HG03469 (cell line): ENCODE data around the gene MAEA.

Source experiments
- ATAC-seq: cut with Tn5 transposase; IDR thresholded peaks from one replicate; pipeline ENCODE4 v1.9.1; 2021; ENCODE audit warnings: mild to moderate bottlenecking, moderate library complexity, moderate number of reproducible peaks; ENCODE audit not compliant: unreplicated experiment

The MAEA gene

DNA sequence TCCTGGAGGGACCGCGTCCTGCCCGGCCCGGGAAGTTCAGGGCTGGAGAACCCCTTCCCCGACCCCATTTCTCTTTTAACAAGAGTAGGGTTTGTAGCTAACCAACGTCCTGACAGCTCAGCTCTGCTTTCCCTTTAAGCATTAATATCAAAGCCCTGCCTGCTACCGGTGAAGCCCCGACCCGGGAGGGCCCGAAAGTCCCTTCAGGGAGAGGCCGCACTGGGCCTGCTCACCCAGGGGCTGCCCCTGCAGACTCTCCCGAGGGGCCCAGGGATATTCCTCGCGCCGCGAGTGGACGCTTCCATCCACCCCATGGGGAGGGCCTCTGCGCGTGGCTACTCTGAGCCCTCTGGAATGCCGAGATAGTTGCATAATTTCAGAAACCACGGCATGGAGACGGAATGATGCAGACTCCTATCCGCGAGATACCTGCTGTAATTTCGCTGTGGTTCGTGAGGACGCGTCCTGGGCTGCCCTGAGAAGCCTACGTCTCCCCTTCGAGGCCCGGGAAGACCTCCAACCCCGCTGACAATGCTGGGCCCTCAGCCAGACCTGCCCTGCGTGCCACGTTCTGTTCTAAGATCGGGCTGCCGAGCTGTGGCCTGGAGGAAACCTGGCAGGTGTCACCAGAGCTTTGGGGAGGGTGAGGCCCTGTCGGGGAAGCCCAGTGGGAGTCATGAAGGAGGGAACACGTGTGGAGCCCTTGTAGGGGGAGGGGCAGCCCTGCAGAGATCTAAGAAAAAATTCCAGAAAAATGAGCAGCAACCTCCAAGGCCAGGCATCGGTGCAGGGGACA, 39.8 kb upstream of the MAEA start:
- ATAC-seq: no peak

GRCh38 chr4:1250527-1250812, 39.2 kb upstream of the MAEA start:
- no peak for ATAC-seq

DNA sequence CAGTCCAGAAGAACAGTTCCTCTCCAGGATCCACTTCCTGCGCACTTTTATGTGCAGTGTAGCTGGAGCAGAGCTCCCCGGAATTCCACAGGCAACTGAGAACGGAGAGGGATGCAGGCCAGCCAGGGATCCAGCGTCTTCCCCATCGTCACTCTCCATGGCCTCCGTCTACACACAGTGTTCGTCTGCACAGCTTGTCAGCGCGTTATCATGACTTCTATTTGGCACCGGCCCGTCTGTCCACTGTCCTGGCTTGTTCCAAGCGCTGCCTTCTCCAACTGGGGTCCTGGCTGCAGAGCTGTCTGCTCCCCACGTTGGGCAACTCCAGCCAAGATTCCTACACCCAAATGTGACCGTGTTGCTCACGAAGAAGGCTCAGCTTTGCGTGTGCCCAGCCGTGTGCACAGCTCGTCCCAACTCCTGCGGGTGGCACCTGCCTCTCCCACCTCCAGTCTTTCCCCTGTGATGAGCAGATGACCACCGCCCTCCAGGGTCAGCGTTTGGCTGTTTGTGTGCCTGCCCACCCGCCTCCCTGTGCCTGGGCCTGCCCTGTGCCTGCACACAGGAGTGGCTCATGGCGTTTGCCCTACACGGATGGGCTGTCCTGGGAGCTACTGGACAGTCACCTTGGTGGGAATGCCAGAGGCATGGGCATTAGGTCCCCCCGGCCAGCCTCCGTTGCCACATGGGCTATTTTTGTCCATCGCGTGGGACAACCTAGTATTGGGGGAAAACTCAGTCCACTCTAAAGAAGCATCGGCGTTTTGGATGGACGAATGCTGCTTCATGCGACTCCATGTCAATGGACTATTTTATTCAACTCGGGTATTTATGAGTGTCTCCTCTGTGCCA, 38.5 kb upstream of the MAEA start:
- no peak for ATAC-seq

DNA sequence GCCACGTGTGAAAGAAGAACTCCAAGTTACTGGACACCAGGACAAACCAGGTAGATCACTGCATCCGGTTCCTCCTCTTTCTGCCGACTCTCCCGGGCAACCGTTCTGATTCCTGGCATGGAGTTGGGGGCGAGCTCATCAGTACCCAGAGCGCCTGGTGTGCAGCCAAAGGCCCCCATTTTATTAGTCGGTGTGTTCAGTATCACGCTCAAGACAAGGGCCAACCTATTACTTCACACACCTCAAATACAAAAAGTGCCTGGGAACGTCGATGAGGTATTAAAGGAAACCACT, 38.0 kb upstream of the MAEA start:
- no peak for ATAC-seq

GRCh38 chr4:1252928-1253492, 36.7 kb upstream of the MAEA start:
- ATAC-seq: no peak

GRCh38 chr4:1253831-1254230, 35.9 kb upstream of the MAEA start:
- ATAC-seq: no peak

DNA sequence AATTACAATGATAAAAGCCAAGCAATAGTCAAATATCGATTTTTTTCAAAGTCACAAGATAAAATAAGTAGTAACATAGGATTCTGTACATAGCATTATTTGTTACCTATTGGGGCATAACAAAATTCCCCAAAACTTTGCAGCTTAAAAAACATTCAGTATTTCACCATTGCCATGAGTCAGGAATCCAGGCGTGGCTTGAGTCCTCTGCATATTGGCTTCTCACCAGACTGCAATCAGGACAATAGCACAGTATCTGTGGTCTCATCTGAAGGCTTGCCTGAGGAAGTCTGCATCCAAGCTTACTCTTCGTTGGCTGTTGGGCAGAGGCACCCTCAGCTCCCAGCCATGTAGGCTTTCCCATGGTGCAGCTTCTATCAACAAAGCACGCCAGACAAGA, 34.5 kb upstream of the MAEA start:
- no peak for ATAC-seq

DNA sequence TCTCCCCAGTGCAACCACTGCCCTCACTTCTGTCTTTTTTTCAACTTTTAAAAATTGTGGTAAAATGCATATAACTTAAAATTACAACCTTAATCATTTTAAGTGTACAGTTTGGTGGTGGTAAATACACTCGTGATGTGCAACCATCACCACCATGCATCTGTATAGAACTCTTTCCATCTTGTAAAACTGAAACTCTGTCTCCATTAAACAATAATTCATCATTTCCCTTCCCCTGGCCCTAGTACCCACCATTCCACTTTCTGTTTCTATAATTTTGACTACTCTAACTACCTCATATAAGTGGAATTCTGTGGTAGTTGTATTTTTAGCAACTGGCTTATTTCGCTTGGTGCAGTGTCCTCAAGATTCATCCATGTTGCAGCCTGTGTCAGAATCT, 34.0 kb upstream of the MAEA start:
- ATAC-seq: no peak

DNA sequence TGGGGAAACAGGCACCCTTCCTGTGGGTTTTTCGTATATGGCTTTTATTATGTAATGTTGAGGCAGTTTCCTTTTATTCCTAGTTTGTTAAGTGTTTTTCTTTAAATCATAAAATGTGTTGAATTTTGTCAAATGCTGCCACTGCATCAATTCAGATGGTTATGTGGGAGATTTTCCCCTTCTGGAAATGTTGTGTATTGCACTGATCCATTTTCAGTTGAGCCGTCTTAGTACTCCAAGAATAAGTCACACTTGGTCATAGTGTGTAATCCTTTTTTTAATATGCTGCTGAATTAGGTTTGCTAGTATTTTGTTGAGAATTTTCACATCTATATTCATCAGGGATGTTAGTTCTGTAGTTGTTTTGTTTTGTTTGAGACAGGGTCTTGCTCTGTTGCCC, 31.2 kb upstream of the MAEA start:
- no peak for ATAC-seq

DNA sequence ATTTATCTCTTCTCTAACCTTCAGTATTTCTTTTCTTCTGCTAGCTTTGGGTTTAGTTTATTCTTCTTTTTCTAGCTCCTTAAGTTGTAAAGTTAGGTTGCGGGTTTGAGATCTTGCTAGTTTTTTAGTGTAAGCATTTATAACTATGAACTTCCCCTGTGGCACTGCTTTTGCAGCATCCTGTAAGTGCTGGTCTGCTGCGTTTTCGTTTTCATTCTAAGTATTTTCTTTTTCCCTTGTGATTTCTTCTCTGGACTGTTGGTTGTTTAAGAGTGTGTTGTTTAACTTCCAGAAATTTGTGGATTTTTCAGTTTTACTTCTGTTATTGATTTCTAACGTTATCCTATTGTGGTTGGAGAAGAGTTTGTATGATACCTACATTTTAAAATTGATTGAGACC, 29.7 kb upstream of the MAEA start:
- ATAC-seq: no peak

- ATAC-seq: no peak
Observed at GRCh38 chr4:1260418-1261106, 29.1 kb upstream of the MAEA start.

DNA sequence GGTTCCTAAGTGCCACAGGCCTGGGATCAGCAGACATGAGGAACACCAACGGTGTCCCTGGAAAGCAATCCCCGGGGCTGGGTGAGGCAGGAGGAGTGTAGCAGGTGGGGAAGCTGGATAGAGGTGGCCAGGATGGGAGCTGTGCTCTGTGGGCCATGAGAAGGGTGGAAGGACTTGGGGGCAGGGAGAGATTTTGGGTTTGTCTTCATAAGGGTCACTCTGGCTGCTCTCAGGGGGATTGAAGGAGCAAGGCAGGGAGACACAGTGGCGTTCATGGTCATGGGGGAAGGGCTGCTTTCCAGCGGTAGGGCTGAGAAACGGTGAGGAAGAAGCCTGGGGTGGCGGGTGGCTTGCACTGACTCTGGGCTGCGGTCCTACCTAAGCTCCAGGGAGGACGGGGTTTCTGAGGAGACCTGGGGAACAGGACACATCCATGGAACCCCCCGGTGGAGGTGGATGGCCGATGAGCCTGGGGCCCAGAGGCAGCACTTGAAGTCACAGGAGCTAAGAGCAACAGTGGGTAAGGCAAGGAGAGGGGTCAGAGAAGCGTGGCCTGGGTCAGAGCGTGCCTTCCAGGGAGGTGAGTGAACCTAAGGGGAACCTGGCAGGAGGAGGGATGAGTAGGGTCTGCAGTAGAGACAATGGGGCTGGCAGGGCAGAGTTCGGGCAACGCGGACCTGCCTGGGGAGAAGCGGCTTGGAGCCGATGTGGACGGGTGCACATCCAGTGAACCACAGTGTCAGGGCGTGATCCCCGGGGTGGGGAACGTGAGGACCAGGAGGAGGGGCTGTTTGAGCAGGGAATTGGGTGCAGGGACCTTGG, 28.4 kb upstream of the MAEA start:
- ATAC-seq: no peak

DNA sequence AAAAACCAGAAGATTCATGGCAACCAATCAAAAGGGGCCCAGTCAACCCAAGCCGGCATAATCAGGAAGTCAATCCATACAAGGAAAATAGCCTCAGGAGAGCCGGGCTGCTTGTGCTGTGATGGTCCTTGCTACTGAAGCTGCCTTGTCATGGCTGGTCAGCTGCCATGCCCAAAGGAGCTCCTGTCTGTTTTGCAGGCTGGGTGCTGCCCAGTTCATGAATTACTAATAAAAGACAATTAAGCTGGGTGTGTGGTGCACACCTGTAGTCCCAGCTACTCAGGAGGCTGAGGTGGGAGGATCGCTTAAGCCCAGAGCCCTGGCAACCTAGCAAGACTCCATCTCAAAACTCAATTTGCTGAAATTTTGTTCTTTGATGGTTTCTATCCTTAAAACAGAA, 24.7 kb upstream of the MAEA start:
- ATAC-seq: no peak

GRCh38 chr4:1265351-1265750, 24.3 kb upstream of the MAEA start:
- no peak for ATAC-seq

DNA sequence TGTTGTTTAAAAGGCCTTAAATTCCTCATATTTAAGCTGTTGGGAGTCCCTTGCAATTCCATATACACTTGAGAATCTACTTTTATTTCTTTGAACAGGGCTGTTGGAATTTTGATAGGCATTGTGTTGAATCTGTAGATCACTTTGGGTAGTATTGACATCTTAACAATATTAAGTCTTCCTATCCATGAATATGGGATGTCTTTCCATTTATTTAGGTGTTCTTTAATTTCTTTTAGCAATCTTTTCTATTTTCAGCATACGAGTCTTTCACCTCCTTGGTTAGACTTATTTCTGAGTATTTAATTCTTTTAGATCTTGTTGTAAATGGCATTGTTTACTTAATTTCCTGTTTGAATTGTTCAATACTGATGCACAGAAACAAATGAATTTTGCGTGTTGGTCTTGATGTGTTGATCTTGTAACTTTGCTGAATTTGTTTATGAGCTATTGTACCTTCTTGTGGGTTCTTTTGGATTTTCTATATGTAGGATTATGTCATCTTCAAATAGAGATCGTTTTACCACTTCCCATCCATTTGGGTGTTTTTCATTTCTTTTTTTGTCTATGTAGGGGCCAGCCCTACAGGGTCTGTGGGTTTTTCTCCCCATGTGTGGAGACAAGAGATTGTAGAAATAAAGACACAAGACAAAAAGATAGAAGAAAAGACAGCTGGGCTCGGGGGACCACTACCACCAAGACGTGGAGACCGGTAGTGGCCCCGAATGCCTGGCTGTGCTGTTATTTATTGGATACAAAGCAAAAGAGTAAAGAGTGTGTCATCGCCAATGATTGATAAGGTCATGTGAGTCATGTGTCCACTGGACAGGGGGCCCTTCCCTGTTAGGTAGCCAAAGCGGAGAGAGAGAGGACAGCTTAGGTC, 22.6 kb upstream of the MAEA start:
- ATAC-seq: no peak

DNA sequence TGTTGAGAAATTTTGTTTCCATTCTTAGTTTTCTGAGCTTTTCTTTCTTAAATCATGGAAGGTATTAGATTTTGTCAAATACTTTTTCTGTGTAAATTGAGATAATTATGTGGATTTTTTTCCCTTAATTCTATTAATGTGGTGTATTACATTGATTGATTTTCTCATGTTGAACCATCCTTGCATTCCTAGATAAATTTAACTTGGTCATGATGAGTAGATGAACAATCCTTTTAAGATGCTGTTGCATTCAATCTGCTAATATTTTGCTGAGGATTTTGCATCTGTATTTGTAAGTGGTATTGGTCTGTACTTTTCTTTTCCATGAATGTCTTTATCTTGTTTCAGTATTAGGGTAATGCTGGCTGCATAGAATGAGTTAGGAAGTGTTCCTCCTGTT, 20.5 kb upstream of the MAEA start:
- ATAC-seq: no peak

DNA sequence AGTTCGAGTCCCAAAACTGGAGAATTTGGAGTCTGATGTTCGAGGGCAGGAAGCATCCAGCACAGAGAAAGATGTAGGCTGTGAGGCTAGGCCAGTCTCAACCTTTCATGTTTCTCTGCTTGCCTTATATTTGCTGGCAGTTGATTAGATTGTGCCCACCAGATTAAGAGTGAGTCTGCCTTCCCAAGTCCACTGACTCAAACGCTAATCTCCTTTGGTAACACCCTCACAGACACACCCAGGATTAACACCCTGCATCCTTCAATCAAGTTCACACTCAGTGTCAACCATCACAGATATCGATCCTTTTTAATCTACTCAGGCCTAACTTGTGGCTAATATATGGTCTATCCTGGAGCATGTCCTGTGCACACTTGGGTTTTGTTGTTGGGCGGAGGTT, 18.0 kb upstream of the MAEA start:
- no peak for ATAC-seq

DNA sequence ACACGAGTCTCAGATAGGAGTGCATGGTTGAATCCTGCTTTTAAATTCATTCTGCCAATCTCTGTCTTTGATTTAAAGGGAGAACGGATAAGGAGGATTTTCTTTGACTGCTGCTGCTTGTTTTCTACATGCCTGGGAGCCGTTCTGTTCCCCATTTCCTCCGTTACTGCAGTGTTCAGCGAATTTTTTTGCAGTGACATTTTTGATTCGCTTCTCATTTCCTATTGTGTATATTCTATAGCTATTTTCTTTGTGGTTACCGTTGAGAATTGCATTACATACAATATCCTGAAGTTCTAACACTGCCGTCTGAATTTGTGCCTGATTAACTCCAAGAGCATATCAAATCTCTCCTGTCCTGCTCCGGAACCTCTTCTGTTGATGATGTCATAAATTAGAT, 14.8 kb upstream of the MAEA start:
- no peak for ATAC-seq

GRCh38 chr4:1276984-1277383, 12.7 kb upstream of the MAEA start:
- no peak for ATAC-seq
